Loucy (cell line): Measurements from ENCODE around the gene GNB3.
A peak's percentile ranks its signal among the peaks of the same experiment; 100 is the strongest.
"Not testable (repeated sequence)": the region's sequence is repeated elsewhere in the genome, so short reads cannot be mapped to it uniquely, and the experiment has no call there.

Source experiments
- H2AFZ ChIP-seq: fragments of 200-600 bp; sonication (generic); 2 replicates; pipeline ENCODE4 v1.6.0; 2016; ENCODE audit warnings: antibody characterized with exemption, mild to moderate bottlenecking, low read length, moderate library complexity
- H3F3A ChIP-seq: fragments of 200-600 bp; 2 replicates; pipeline ENCODE4 v1.6.0; 2016; ENCODE audit warnings: antibody characterized with exemption, low read depth, mild to moderate bottlenecking
- H3K27me3 ChIP-seq: fragments of 200-600 bp; sonication (generic); 2 replicates; pipeline ENCODE4 v1.6.1; 2014; ENCODE audit warnings: low read length, mild to moderate bottlenecking; ENCODE audit not compliant: insufficient read depth, poor library complexity, severe bottlenecking
- H3K36me3 ChIP-seq: fragments of 200-600 bp; sonication (generic); 2 replicates; pipeline ENCODE4 v1.6.1; 2016; ENCODE audit warnings: low read length; ENCODE audit not compliant: insufficient read depth
- H3K4me1 ChIP-seq: fragments of 200-600 bp; sonication (generic); 2 replicates; pipeline ENCODE4 v1.5.1; 2014; ENCODE audit warnings: low read length, mild to moderate bottlenecking; ENCODE audit not compliant: insufficient read depth, poor library complexity, severe bottlenecking
- H3K4me2 ChIP-seq: fragments of 200-600 bp; sonication (generic); 2 replicates; pipeline ENCODE4 v1.6.0; 2014; ENCODE audit warnings: antibody characterized with exemption, low read length, low read depth, mild to moderate bottlenecking; ENCODE audit not compliant: poor library complexity, severe bottlenecking
- H3K4me3 ChIP-seq: fragments of 200-600 bp; sonication (generic); 2 replicates; pipeline ENCODE4 v1.5.1; 2014; ENCODE audit warnings: low read length, mild to moderate bottlenecking, mixed read lengths; ENCODE audit not compliant: poor library complexity, severe bottlenecking
- H3K79me2 ChIP-seq: fragments of 200-600 bp; sonication (generic); 2 replicates; pipeline ENCODE4 v1.6.1; 2014; ENCODE audit warnings: low read length; ENCODE audit not compliant: insufficient read depth
- H3K9ac ChIP-seq: fragments of 200-600 bp; sonication (generic); 2 replicates; pipeline ENCODE4 v1.6.0; 2014; ENCODE audit warnings: mild to moderate bottlenecking, low read depth, low read length, moderate library complexity; ENCODE audit not compliant: poor library complexity, severe bottlenecking
- H3K9me2 ChIP-seq: fragments of 200-600 bp; sonication (generic); replicated peaks from 2 replicates; pipeline ENCODE4 v1.6.1; 2016; ENCODE audit warnings: low read depth, low read length, mixed read lengths
- H3K9me3 ChIP-seq: fragments of 200-600 bp; sonication (generic); 2 replicates; pipeline ENCODE4 v1.6.1; 2014; ENCODE audit warnings: mild to moderate bottlenecking, antibody characterized with exemption, low read length, low read depth; ENCODE audit not compliant: insufficient read depth
- H4K20me1 ChIP-seq: fragments of 200-600 bp; sonication (generic); 2 replicates; pipeline ENCODE4 v1.6.0; 2014; ENCODE audit warnings: antibody characterized with exemption, low read length, mild to moderate bottlenecking; ENCODE audit not compliant: insufficient read depth, poor library complexity, severe bottlenecking
- CTCF ChIP-seq: fragments of 200-600 bp; sonication (generic); conservative IDR thresholded peaks from 2 replicates; pipeline ENCODE4 v1.5.1; 2014; ENCODE audit warnings: mild to moderate bottlenecking, antibody characterized with exemption, low read length
- EZH2phosphoT487 ChIP-seq: fragments of 200-600 bp; IDR thresholded peaks from 2 replicates; pipeline ENCODE4 v1.6.1; 2018; ENCODE audit warnings: antibody characterized with exemption, mild to moderate bottlenecking, moderate library complexity, borderline replicate concordance

The GNB3 gene

GRCh38 chr12:6863586-6864321, 23.0 kb downstream of the GNB3 start:
- Histone ChIP-seq H3K27me3 (peaks cover 4% of the 10 kb centered on the region), H3F3A (no peaks in the 10 kb centered on the region), H3K4me2 (no peak overlapping the region), H4K20me1 (peaks cover 9% of the 10 kb centered on the region), H3K4me1 (peaks cover 7% of the 10 kb centered on the region), H3K79me2 (peaks cover 20% of the 10 kb centered on the region), H3K36me3 (peaks cover 68% of the 10 kb centered on the region), H3K9me3 (no peaks in the 10 kb centered on the region), H3K9me2 (no peaks in the 10 kb centered on the region), H3K9ac (no peak overlapping the region), H3K4me3 (no peak overlapping the region), H2AFZ (no peak overlapping the region)
- no peak for TF ChIP-seq CTCF
- TF ChIP-seq EZH2phosphoT487: no peak

- Histone ChIP-seq H3K36me3 (peaks cover 64% of the 10 kb centered on the region; the same call in 1 of the 2 replicates), H3K79me2 (peaks cover 36% of the 10 kb centered on the region), H4K20me1 (peaks cover 23% of the 10 kb centered on the region), H3K4me1 (peaks cover 15% of the 10 kb centered on the region)
- not testable (repeated sequence) for H3K4me3 ChIP-seq, H3K27me3 ChIP-seq, H3K9me3 ChIP-seq, H2AFZ ChIP-seq, H3K4me2 ChIP-seq, H3K9me2 ChIP-seq, H3F3A ChIP-seq, H3K9ac ChIP-seq
These were observed 24.6 kb downstream of the GNB3 start for GRCh38 chr12:6865307-6865706.

GRCh38 chr12:6866163-6866919, 25.6 kb downstream of the GNB3 start:
- Histone ChIP-seq H2AFZ (no peak overlapping the region), H3K4me3 (peak overlapping the region; percentile 94), H3K9me3 (no peaks in the 10 kb centered on the region), H3K79me2 (peaks cover 45% of the 10 kb centered on the region), H4K20me1 (peaks cover 34% of the 10 kb centered on the region), H3K27me3 (peaks cover 4% of the 10 kb centered on the region), H3F3A (no peaks in the 10 kb centered on the region; the same call in 1 of the 2 replicates), H3K4me1 (peaks cover 24% of the 10 kb centered on the region), H3K9me2 (no peaks in the 10 kb centered on the region), H3K36me3 (peaks cover 64% of the 10 kb centered on the region; the same call in 1 of the 2 replicates), H3K4me2 (peak overlapping the region; percentile 87), H3K9ac (peak overlapping the region; percentile 97)
- TF ChIP-seq CTCF: no peak
- TF ChIP-seq EZH2phosphoT487: no peak
